ENCODE measurements around the gene RPS23. TPM values are rescaled to one million over a fixed set of nuclear protein-coding genes. Genes with fewer than 3 reads are reported as not detected.
A peak's percentile ranks its signal among the peaks of the same experiment; 100 is the strongest.

Gene RPS23
- total RNA-seq, 2 donors from 2014 or later, result 953 to 1,329 TPM

- Histone ChIP-seq H3K4me3 (no peak overlapping the region), H3K27ac (no peak overlapping the region), H3K4me1 (no peaks in the 10 kb centered on the region), H3K36me3 (replicated peaks in 1 of 2; ENCODE audit: insufficient read depth in 1 of 2, low read depth in 2 of 2) (no peaks in the 10 kb centered on the region), H3K9me3 (no peaks in the 10 kb centered on the region), H3K27me3 (no peaks in the 10 kb centered on the region)
- no peak for ATAC-seq
- 71 to 78% methylated on average over 5 of the region's 5 CpGs for WGBS, 2 donors
- DNase-seq, result no peak
- intact Hi-C loops (cut with DNase I), result no loop called here
- TF ChIP-seq CTCF (IDR thresholded peaks at IDR 0.05) (no peak), POLR2A (IDR thresholded peaks at IDR 0.05) (no peak)
Observed at GRCh38 chr5:82234885-82235284, 43.3 kb downstream of the RPS23 start.

GRCh38 chr5:82225525-82226172 lies 52.5 kb downstream of the RPS23 start:
- intact Hi-C loops (cut with DNase I), result no loop called here
- peaks cover 3% of the 10 kb centered on the region for H3K4me1 ChIP-seq
- H3K27ac ChIP-seq, result no peak overlapping the region
- ATAC-seq (peak; percentile 87), DNase-seq (peak; percentile 59 to 70 (median 67))
- WGBS, 2 donors, result 23 to 26% methylated on average over 7 of the region's 7 CpGs
- no peaks in the 10 kb centered on the region for H3K9me3 ChIP-seq
- TF ChIP-seq POLR2A (IDR thresholded peaks at IDR 0.05), result no peak
- peak; percentile 74 to 81 (median 79) for TF ChIP-seq CTCF (IDR thresholded peaks at IDR 0.05)
- H3K36me3 ChIP-seq (replicated peaks in 1 of 2; ENCODE audit: insufficient read depth in 1 of 2, low read depth in 2 of 2), result no peaks in the 10 kb centered on the region
- no peak overlapping the region for H3K4me3 ChIP-seq
- H3K27me3 ChIP-seq, result no peaks in the 10 kb centered on the region

Small RNAs within 50 kb of the gene (small RNA-seq; reads per million reads assigned to genes)
- gene AC010598.1, result not detected

Measured in body of pancreas (tissue), 4 donors.